Forelimb muscle (tissue), 1 donor: Measurements from ENCODE around the gene KIAA0825. TPM values are rescaled to one million over a fixed set of nuclear protein-coding genes. Genes with fewer than 3 reads are reported as not detected.
"Not testable (repeated sequence)": the region's sequence is repeated elsewhere in the genome, so short reads cannot be mapped to it uniquely, and the experiment has no call there.

Source experiments
- DNase-seq: peaks from one replicate; pipeline ENCODE4 v3.0.0-alpha.2; 2013; ENCODE audit warnings: low read depth
- polyA plus RNA-seq: library from polyadenylated mRNA; unstranded; fragments of 120-200 nt; gene quantifications from one replicate; pipeline ENCODE4 v1.2.1, GENCODE V29; 2013; ENCODE audit not compliant: insufficient read length

KIAA0825 gene
- polyA plus RNA-seq, 1 donor, result 2.2 TPM

DNA sequence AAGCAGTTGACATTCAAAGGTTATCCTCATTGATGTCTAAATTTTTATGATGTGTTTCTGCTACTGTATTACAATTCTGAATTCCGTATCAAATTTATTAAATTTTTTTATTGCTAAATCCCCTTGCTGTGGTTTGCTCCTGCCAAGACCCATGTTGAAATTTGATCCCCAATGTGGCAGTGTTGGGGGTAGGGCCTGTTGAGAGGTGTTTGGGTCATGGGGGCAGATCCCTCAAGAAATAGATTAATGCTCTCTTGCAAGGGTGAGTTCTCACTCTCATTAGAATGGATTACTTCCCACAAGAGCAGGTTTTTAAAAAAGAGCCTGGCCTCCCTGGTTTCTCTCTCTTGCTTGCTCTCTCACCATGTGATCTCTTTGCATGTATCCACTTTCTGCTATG lies 442.5 kb downstream of the KIAA0825 start:
- no peak for DNase-seq

DNA sequence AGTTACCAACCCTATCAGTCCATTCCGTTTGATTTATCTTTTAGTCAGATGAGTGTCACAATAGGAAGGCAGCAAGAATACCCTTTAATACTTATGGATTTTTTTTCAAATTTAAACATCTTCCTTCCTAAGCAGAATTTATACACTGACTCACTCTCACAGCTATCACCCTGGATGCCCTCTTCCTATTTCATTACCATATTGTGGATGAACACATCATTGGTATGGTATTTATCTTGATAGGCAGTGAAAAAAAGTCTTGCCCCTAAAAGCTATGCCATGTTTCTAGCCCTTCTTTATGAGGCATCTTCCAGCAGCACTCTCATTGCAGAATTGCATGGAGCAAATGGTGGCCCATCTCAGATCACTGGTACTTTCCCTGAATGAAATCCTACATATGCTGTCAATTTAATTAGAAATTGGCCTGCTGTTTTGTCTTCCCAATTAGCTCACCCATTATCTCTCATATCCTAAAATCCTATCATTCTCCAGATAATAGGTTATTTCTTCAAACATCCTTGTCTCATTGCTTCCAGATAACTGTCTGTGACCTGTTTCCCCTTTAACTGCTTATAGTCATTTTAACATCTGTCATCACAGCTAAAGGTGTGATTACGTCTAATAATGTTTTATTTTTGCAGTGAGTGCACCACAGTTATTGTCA lies 443.5 kb downstream of the KIAA0825 start:
- DNase-seq, result no peak

DNA sequence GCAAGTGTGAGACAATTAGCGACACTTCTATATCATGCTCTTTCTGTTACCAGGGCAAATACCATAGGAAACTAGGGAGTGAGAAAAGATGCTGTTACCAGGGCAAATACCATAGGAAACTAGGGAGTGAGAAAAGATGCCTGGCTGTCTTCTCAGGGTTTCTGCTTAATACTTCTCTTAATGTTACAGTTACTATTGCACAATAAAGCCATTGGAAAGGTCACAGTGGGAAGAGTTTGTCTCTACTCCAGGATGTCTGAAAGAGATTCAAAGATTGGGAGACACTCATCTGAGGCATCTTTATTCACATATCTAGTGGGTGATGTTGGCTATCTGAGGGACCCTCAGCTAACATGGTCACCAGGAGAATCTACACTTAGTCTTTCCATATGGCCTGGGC lies 445.3 kb downstream of the KIAA0825 start:
- DNase-seq, result no peak

DNA sequence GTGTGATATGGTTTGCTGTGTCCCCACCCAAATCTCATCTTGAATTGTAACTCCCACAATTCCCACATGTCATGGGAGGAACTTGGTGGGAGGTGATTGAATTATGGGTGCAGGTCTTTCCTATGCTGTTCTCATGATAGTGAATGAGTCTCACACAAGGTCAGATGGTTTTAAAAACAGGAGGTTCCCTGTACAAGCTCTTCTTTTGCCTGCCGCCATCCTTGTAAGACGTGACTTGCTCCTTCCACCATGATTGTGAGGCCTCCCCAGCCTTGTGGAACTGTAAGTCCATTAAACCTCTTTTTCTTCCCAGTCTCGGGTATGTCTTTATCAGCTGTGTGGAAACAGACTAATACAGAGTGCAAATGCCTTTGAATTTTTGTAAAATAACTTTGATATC lies 447.3 kb downstream of the KIAA0825 start:
- DNase-seq, result not testable (repeated sequence)

DNA sequence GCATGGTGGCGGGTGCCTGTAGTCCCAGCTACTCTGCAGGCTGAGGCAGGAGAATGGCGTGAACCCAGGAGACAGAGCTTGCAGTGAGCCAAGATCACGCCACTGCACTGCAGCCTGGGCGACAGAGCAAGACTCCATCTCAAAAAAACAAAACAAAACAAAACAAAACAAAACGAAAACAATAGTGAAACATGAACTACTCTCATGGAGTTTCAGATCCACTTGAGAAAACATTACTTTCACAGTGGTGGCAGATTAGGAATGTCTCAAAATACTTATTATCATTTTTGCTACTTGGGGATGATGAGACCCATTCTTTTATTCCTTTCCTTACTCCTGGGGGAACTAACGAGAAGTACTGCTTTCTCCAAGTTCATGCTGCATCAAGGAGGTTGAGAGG lies 448.2 kb downstream of the KIAA0825 start:
- DNase-seq, result not testable (repeated sequence)

DNA sequence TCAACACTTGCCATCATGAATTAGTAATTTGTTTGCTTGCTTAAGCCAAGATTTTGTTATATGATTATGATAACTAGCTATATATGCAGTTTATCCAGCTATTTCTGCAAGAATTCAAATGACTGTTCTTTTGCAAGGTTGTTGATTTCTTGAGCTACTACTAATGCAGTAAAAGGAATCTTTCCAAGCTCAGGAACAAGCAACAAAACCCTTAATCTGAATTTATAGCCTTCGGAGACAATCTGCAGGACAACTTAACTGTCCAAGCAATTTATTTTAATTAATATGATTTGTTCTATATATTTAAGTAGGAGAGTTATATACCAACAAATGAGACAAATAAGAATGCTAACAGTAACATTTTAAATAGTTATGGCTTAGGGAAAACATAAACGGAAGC lies 450.3 kb downstream of the KIAA0825 start:
- no peak for DNase-seq

DNA sequence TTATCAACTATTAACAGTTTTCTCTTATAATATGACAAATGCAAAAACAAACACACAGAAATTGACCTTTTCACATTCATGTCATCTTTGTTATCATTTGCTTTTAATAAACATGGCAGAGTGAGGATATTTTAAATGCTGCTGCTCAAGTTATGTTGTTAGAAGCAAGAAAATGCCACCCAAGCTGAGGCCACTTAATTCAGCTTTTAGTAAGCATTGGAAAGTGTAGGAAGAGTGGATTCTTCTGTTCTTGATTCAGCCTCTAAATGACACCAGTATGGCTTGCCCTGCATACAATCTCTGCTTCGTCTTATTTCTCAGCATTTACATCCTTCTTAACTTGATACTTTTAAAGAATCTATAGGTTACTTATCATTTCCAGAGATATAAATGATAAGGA lies 456.6 kb downstream of the KIAA0825 start:
- DNase-seq, result no peak

DNA sequence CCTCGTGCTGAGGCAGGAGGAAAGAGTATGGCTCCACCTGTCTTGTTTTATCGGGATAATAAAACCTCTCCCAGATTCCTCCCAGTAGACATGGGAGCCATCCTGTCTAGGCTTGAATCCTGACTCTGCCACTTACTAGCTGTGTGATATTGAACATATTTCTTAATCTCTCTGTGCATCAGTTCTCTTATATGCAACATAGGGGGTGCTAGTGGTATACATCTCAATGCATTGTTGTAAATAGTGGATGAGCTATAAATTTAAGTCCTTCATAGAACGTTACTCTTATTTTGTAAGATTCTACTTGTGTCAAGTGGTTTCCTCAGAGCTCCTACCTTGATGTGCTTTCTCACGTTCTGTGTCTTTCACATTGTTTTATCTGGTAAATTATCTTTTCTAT lies 459.3 kb downstream of the KIAA0825 start:
- no peak for DNase-seq

DNA sequence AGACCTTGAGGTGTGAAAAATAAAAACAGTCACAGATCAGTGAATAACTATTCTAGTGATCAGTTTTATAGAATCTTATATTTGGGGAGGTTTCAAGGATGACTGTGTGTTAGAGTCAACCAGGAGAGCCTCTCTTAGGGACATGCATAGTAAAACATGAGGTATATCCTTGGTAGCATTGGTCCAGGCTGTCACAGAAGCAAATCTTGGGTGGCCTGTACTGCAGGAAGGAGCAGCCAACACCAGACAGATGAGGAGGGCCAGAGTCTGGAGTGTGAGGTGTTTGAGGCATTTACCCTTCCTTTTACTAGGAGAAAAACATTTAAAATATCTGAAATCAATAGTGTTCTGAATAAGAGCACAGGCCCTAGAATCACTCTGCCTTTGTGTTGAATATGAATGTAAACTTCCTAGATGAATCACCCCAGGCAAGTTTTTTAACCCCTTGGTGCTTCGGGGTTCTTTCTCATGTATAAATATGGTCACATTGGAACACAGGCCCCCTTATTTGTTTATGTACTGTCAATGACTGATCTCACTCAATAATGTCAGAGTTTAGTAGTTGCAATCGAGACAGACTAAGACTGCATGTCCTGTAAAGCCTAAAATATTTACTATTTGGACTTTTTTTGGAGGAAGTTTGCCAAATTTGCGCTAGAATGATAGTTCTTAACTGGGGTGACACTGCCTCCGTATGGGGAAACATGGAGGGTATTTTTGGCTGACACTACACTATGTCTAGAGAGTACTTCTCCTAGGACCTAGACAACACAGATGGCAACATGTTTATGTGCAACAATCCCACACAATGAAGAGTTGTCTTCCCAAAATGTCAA lies 460.5 kb downstream of the KIAA0825 start:
- no peak for DNase-seq

DNA sequence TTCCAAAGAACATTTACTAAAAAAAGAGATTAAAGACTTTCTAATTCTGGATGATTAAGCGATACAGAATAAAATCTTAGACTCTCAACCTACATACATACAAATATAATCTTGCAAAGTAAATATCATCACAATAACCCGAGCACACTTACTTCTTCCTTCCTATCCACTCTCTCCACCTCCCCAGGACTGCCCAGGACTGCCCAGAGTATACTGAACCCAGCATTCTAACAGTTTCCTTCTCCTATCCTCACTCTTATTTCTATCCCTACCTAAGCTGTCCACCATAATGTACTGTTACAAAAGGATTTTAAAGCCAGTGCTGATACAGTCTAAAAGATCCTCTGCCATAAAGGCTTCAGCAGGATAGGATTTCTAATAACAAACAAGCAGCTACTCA lies 463.7 kb downstream of the KIAA0825 start:
- DNase-seq, result no peak

DNA sequence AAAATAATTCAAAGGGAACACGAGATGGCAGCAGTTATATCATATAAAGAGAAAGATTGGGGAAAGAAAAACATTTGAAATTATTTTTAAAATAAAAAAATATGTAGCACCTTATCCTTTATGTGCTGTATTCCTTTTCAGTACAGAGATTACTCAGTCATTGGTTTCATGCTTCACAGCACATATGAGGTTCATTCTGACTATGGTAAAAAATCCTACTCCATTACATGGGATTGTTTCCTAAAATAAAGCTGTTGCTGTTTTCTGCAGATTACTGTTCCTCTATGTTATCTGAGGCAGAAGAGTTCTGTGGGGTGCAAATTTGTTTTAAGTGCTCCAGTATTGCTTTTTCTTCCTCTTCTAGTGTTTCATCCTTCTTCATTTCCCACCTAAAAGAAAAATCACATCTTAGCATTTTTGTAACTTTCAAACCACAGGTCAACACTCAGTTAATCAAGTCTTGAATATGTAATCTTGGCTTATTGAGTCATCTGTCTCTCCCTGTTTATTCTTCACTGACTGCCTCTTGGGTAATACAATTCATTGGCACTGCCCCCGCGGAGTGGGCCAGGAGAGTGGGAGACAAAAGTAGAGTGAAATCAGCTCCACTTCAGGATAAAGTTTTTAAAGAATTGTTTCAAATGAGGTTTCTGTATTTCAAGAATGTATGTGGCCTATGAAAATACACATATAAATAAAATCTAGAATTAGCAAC lies 464.5 kb downstream of the KIAA0825 start:
- no peak for DNase-seq

DNA sequence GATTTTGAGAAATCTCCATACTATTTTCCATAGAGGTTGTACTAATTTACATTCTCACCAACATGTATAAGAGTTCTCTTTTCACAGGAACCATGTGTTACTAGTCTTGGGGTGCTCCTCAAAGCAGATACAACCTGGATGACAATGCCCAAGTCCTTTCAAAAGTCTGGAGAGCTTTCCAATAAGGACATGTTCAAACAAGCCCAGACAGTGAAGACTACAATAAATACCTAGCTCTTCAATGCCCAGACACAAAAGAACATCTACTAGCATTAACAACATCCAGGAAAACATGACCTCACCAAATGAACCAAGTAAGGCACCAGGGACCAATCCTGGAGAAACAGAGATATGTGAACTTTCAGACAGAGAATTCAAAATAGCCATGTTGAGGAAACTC lies 474.8 kb downstream of the KIAA0825 start:
- DNase-seq, result not testable (repeated sequence)

DNA sequence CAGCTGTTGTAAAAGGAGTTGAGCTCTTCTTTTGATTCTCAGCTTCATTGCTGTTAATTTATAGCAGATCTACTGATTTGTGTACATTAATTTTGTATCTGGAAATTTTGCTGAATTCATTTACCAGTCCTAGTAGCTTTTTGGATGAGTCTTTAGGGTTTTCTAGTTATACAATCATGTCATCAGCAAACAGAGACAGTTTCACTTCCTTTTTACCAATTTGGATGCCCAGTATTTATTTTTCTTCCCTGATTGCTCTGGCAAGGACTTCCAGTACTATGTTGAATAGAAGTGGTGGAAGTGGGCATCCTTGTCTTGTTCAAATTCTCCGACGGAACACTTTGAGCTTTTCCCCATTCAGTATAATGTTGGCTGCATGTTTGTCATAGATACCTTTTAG lies 478.1 kb downstream of the KIAA0825 start:
- DNase-seq, result no peak

DNA sequence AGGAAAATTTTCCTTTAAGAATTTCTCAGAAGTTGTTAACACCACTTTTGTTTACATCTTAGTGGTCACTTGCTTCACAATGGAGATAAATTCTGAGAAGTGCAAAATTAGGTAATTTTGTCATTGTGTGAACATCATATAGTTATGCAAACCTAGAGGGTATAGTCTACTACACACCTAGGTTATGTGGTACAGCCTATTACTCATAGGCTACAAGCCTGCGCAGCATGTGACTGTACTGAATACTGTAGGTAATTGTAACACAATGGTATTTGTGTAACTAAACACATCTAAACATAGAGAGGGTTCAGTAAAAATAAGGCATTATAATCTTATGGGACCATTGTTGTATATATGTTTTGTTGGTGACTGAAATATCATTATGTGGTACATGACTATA lies 488.3 kb downstream of the KIAA0825 start:
- no peak for DNase-seq

DNA sequence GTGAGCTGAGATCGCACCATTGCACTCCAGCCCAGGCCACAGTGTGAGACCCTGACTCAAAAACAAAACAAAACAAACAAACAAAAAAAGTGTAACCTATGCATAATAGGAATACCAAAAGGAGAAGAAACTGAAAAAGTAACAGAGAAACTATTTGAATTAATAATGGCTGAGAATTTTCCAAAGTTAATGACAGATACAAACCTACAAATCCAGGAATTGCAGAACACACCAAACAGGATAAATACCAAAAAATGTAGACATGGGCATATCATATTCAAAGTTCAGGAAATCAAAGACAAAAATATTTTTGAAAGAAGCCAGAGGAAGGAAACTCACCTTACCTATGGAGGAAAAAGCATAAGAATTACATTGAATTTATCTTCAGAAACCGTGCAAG lies 493.3 kb downstream of the KIAA0825 start:
- DNase-seq, result no peak

DNA sequence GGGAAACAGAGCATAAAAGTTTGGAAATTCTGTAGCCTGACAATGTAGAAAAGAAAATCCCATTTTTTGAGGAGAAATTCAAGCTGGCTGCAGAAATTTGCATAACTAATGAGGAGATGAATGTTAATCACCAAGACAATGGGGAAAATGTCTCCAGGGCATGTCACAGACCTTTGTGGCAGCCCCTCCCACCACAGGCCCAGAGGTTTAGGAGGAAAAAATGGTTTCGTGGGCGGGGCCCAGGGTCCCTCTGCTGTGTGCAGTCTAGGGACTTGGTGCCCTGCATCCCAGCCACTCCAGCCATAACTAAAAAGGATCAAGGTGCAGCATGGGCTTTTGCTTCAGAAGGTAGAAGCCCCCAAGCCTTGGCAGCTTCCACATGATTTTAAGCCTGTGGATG lies 502.1 kb downstream of the KIAA0825 start:
- DNase-seq, result not testable (repeated sequence)

DNA sequence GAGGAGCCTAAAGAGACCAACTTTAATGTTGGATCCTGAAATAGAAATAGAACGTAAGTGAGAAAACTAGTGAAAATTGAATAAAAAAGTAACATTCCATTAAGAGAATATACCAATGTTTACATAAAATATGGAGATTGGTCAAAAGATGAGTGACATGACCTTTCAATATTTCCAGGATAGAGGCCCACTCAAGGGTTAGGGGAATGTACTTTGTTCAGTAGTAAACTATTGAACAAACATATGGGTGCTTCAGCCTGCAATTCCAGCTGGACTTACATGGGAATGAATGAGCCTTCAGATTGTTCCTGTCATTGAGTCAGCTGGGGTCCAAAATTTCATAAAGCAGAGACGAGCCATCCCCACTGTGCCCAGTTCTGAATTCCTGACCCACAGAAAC lies 505.3 kb downstream of the KIAA0825 start:
- DNase-seq, result no peak

DNA sequence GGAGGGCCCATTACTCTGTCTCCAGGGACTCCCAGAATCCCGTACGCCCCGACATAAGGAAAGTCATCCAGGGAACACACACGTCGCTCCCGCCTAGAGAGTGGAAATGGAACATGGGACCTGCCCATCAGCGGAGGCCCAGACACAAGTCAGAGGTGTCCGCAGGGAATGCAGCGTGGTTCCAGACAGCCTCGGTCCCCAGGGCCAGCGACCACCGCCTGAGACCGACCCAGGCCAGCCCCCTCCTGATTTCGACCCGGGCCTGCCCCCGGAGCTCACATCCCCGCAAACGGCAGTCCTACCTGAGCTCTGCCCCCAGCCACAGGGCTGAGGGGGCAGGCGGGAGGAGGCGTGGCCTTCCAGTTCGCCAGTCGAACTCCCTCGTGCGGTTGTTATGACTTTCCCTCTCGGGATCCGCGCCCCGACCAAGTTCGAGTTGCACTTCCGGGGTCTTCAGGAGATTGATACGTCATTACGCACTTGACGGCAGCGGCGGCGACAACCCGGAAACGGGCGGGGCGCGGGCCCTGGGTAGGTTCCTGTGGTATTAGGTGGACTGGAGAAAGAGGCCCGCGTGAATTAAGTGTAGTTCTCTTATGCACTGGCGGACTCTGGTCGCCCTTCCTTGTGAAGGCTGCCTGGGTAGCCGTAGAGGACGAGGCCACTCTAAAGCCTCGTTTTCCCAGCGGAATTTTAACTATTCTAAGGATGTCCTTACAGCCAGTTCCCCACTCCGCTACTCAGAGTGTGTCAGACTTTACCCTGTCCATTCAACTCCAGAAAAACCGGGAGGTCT lies 507.0 kb downstream of the KIAA0825 start:
- peak; percentile 67 for DNase-seq

DNA sequence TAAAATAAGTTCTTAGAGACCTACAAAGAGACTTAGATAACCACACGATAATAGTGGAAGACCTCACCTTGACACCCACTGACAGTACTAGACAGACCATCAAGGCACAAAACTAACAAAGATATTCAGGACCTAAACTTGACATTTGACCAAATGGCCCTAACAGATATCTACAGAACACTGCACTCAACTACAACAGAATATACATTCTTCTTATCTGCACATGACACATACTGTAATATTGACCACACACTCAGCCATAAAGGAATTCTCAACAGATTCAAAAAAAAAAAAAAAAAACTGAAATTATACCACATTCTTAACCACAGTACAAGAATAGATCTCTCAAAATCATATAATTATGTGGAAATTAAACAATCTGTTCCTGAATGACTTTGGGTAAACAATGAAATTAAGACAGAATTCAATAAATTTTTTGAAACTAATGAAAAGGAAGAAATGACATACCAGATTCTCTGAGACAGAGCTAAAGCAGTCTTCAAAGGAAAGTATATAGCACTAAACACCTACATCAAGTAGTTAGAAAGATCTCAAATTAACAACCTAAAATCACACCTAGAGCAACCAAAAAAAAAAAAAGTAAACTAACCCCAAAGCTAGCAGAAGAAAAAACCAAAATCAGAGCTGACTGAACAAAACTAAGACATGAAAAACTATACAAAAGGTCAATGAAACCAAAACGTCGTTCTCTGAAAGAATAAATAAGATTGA lies 514.7 kb downstream of the KIAA0825 start:
- DNase-seq, result no peak
